Activated naive CD4-positive, alpha-beta T cell treated with Interleukin-2 at 50 U/mL for 16 hours (primary cell): Measurements from ENCODE around the gene INO80B.
A peak's percentile ranks its signal among the peaks of the same experiment; 100 is the strongest.
"Not testable (repeated sequence)": the region's sequence is repeated elsewhere in the genome, so short reads cannot be mapped to it uniquely, and the experiment has no call there.

ENCODE experiments used
- DNase-seq: peaks from one replicate; pipeline ENCODE4 v3.0.0-alpha.2; 2020

Gene INO80B

GRCh38 chr2:74450570-74451190 lies 4.2 kb upstream of the INO80B start:
- no peak for DNase-seq

- DNase-seq, result no peak
Observed at GRCh38 chr2:74457129-74457548, 2.3 kb downstream of the INO80B start.

- DNase-seq, result peak; percentile 85
Observed at GRCh38 chr2:74457549-74458131, 2.8 kb downstream of the INO80B start.

- DNase-seq, result peak; percentile 99
Observed at GRCh38 chr2:74458132-74458937, 3.4 kb downstream of the INO80B start, which contains the start of gene WBP1. Gene WBP1 (plus strand): TSS chr2:74458438. CDS start chr2:74458603, 165 bp downstream.

- DNase-seq, result no peak
Observed at GRCh38 chr2:74458938-74459363, 4.1 kb downstream of the INO80B start.

- not testable (repeated sequence) for DNase-seq
Observed at GRCh38 chr2:74459503-74460118, 4.7 kb downstream of the INO80B start.

GRCh38 chr2:74460187-74460586 lies 5.3 kb downstream of the INO80B start:
- DNase-seq, result not testable (repeated sequence)

- DNase-seq, result no peak
Observed at GRCh38 chr2:74461187-74462053, 6.5 kb downstream of the INO80B start.

GRCh38 chr2:74462054-74462785 lies 7.3 kb downstream of the INO80B start:
- DNase-seq, result no peak

- no peak for DNase-seq
Observed at GRCh38 chr2:74462786-74463105, 7.9 kb downstream of the INO80B start.

- DNase-seq, result no peak
Observed at GRCh38 chr2:74464406-74464805, 9.5 kb downstream of the INO80B start.

- not testable (repeated sequence) for DNase-seq
Observed at GRCh38 chr2:74470742-74471141, 15.9 kb downstream of the INO80B start.

GRCh38 chr2:74471332-74472065 lies 16.6 kb downstream of the INO80B start:
- DNase-seq, result no peak

GRCh38 chr2:74472086-74472944 lies 17.4 kb downstream of the INO80B start, which contains the start of gene MRPL53:
Gene MRPL53 (minus strand): TSS chr2:74472680. CDS start chr2:74472660, 20 bp downstream.
- peak; percentile 96 for DNase-seq

GRCh38 chr2:74472945-74473258 lies 18.0 kb downstream of the INO80B start:
- DNase-seq, result no peak

- DNase-seq, result no peak
Observed at GRCh38 chr2:74474481-74474880, 19.6 kb downstream of the INO80B start.

- no peak for DNase-seq
Observed at GRCh38 chr2:74474899-74475298, 20.0 kb downstream of the INO80B start.

- DNase-seq, result no peak
Observed at GRCh38 chr2:74481431-74481830, 26.5 kb downstream of the INO80B start.

GRCh38 chr2:74481961-74482800 lies 27.3 kb downstream of the INO80B start:
- DNase-seq, result peak; percentile 64
